ENCODE measurements around the gene SLC6A4. TPM values are rescaled to one million over a fixed set of nuclear protein-coding genes. Genes with fewer than 3 reads are reported as not detected.
A peak's percentile ranks its signal among the peaks of the same experiment; 100 is the strongest.

SLC6A4 gene
- total and polyA plus RNA-seq, 2 donors from 2014 or later: 0.94 to 1.1 TPM

- no peaks in the 10 kb centered on the region for H3K36me3 ChIP-seq (ENCODE audit: control insufficient read depth in 2 of 3, insufficient read depth in 3 of 3, low read length in 3 of 3)
- DNase-seq (no peak), FAIRE-seq (no peak)
- H3K9me3 ChIP-seq (ENCODE audit: control insufficient read depth in 2 of 3, insufficient read depth in 1 of 3, low read length in 3 of 3): no peaks in the 10 kb centered on the region
- TF ChIP-seq CTCF (IDR thresholded peaks at IDR 0.05; ENCODE audit: borderline replicate concordance, extremely low read depth, insufficient read depth): no peak
- H3K27ac ChIP-seq (ENCODE audit: low read depth in 2 of 2, low read length in 2 of 2): no peak overlapping the region
- no peaks in the 10 kb centered on the region for H3K27me3 ChIP-seq (ENCODE audit: control insufficient read depth, insufficient read depth, low read length)
- H3K4me1 ChIP-seq (ENCODE audit: control insufficient read depth in 2 of 3, insufficient read depth in 2 of 3, low read depth in 1 of 3, low read length in 3 of 3): no peaks in the 10 kb centered on the region
- no peak overlapping the region for H3K4me3 ChIP-seq (ENCODE audit: low read length in 3 of 3)
- no peak overlapping the region for H3K9ac ChIP-seq (ENCODE audit: low read length in 3 of 3)
- intact Hi-C loops (cut with DNase I): no loop called here
Observed at GRCh38 chr17:30226878-30227277, 8.6 kb downstream of the SLC6A4 start.

GRCh38 chr17:30225919-30226553, 9.5 kb downstream of the SLC6A4 start:
- Histone ChIP-seq H3K27ac (ENCODE audit: low read depth in 2 of 2, low read length in 2 of 2) (no peak overlapping the region), H3K4me3 (ENCODE audit: low read length in 3 of 3) (no peak overlapping the region), H3K27me3 (ENCODE audit: control insufficient read depth, insufficient read depth, low read length) (no peaks in the 10 kb centered on the region), H3K9me3 (ENCODE audit: control insufficient read depth in 2 of 3, insufficient read depth in 1 of 3, low read length in 3 of 3) (no peaks in the 10 kb centered on the region), H3K36me3 (ENCODE audit: control insufficient read depth in 2 of 3, insufficient read depth in 3 of 3, low read length in 3 of 3) (no peaks in the 10 kb centered on the region), H3K9ac (ENCODE audit: low read length in 3 of 3) (no peak overlapping the region), H3K4me1 (ENCODE audit: control insufficient read depth in 2 of 3, insufficient read depth in 2 of 3, low read depth in 1 of 3, low read length in 3 of 3) (no peaks in the 10 kb centered on the region)
- intact Hi-C loops (cut with DNase I): no loop called here
- FAIRE-seq (no peak), DNase-seq (peak in 2 of 5 donors; percentile 40 to 48)
- TF ChIP-seq CTCF (IDR thresholded peaks at IDR 0.05; ENCODE audit: borderline replicate concordance, extremely low read depth, insufficient read depth): no peak

GRCh38 chr17:30225112-30225511, 10.4 kb downstream of the SLC6A4 start:
- DNase-seq (no peak), FAIRE-seq (no peak)
- TF ChIP-seq CTCF (IDR thresholded peaks at IDR 0.05; ENCODE audit: borderline replicate concordance, extremely low read depth, insufficient read depth): no peak
- Histone ChIP-seq H3K36me3 (ENCODE audit: control insufficient read depth in 2 of 3, insufficient read depth in 3 of 3, low read length in 3 of 3) (no peaks in the 10 kb centered on the region), H3K27ac (ENCODE audit: low read depth in 2 of 2, low read length in 2 of 2) (no peak overlapping the region), H3K9me3 (ENCODE audit: control insufficient read depth in 2 of 3, insufficient read depth in 1 of 3, low read length in 3 of 3) (no peaks in the 10 kb centered on the region), H3K4me3 (ENCODE audit: low read length in 3 of 3) (no peak overlapping the region), H3K4me1 (ENCODE audit: control insufficient read depth in 2 of 3, insufficient read depth in 2 of 3, low read depth in 1 of 3, low read length in 3 of 3) (no peaks in the 10 kb centered on the region), H3K9ac (ENCODE audit: low read length in 3 of 3) (no peak overlapping the region), H3K27me3 (ENCODE audit: control insufficient read depth, insufficient read depth, low read length) (no peaks in the 10 kb centered on the region)
- intact Hi-C loops (cut with DNase I): no loop called here
